Upper lobe of left lung (tissue), 4 donors: ENCODE data around the gene ARID1B.

Experiments used
- CTCF ChIP-seq, 6 experiments: fragments of 450-650 bp in 4 of 6; fragments of 200-600 bp in 2 of 6; sonication (generic) in 2 of 6; IDR thresholded peaks; one replicate each; pipeline ENCODE4 v1.5.1; 2016 to 2019; ENCODE audit warnings: antibody characterized with exemption in 6 of 6
- EP300 ChIP-seq, 4 donors: sonication (generic); formaldehyde crosslinking; IDR thresholded peaks; one replicate each; pipeline ENCODE4 v1.5.1; 2017; ENCODE audit warnings: antibody characterized with exemption in 4 of 4, control low read depth in 2 of 4
- POLR2AphosphoS5 ChIP-seq, 2 donors: sonication (generic); formaldehyde crosslinking; IDR thresholded peaks; one replicate each; pipeline ENCODE4 v1.5.1; 2017; ENCODE audit warnings: antibody characterized with exemption in 2 of 2

- TF ChIP-seq POLR2AphosphoS5 (IDR thresholded peaks at IDR 0.05): no peak
- no peak for TF ChIP-seq EP300 (IDR thresholded peaks at IDR 0.05)
- TF ChIP-seq CTCF (IDR thresholded peaks at IDR 0.05): no peak
Measured at GRCh38 chr6:156902782-156903181, 125.6 kb downstream of the ARID1B start.
